ENCODE results near the gene SKA2.
"Not testable (repeated sequence)": the region's sequence is repeated elsewhere in the genome, so short reads cannot be mapped to it uniquely, and the experiment has no call there.

SKA2 gene

GRCh38 chr17:59154721-59155438 is at the start of gene SKA2:
SKA2 (minus strand) TSS chr17:59155186; CDS start chr17:59155163, 23 bp downstream.
- peak; percentile 100 for DNase-seq (ENCODE audit: low read depth, low spot score)

GRCh38 chr17:59202320-59202719 is 47.3 kb upstream of the SKA2 start:
- DNase-seq (ENCODE audit: low read depth, low spot score): no peak

GRCh38 chr17:59199398-59199797 is 44.4 kb upstream of the SKA2 start:
- no peak for DNase-seq (ENCODE audit: low read depth, low spot score)

GRCh38 chr17:59193336-59193862 is 38.4 kb upstream of the SKA2 start:
- no peak for DNase-seq (ENCODE audit: low read depth, low spot score)

GRCh38 chr17:59190806-59191205 is 35.8 kb upstream of the SKA2 start:
- DNase-seq (ENCODE audit: low read depth, low spot score): no peak

GRCh38 chr17:59186850-59187249 is 31.9 kb upstream of the SKA2 start:
- DNase-seq (ENCODE audit: low read depth, low spot score): no peak

GRCh38 chr17:59185997-59186396 is 31.0 kb upstream of the SKA2 start:
- DNase-seq (ENCODE audit: low read depth, low spot score): no peak

- no peak for DNase-seq (ENCODE audit: low read depth, low spot score)
Measured at GRCh38 chr17:59181481-59181880, 26.5 kb upstream of the SKA2 start.

- DNase-seq (ENCODE audit: low read depth, low spot score): no peak
Measured at GRCh38 chr17:59180626-59181025, 25.6 kb upstream of the SKA2 start.

- DNase-seq (ENCODE audit: low read depth, low spot score): not testable (repeated sequence)
Measured at GRCh38 chr17:59179601-59180000, 24.6 kb upstream of the SKA2 start.

GRCh38 chr17:59178266-59178985 is 23.4 kb upstream of the SKA2 start:
- no peak for DNase-seq (ENCODE audit: low read depth, low spot score)

GRCh38 chr17:59175076-59175475 is 20.1 kb upstream of the SKA2 start:
- DNase-seq (ENCODE audit: low read depth, low spot score): no peak

- no peak for DNase-seq (ENCODE audit: low read depth, low spot score)
Measured at GRCh38 chr17:59174671-59175070, 19.7 kb upstream of the SKA2 start.

- no peak for DNase-seq (ENCODE audit: low read depth, low spot score)
Measured at GRCh38 chr17:59172436-59173004, 17.5 kb upstream of the SKA2 start.

GRCh38 chr17:59167571-59168001 is 12.6 kb upstream of the SKA2 start:
- DNase-seq (ENCODE audit: low read depth, low spot score): no peak

- DNase-seq (ENCODE audit: low read depth, low spot score): no peak
Measured at GRCh38 chr17:59165933-59166342, 11.0 kb upstream of the SKA2 start.

GRCh38 chr17:59161477-59161876 is 6.5 kb upstream of the SKA2 start:
- DNase-seq (ENCODE audit: low read depth, low spot score): no peak

- DNase-seq (ENCODE audit: low read depth, low spot score): no peak
Measured at GRCh38 chr17:59160157-59161025, 5.4 kb upstream of the SKA2 start.

GRCh38 chr17:59155439-59156177 is 622 bp upstream of the SKA2 start, which contains the start of gene PRR11:
PRR11 (plus strand) TSS chr17:59155746; CDS start chr17:59169753, 14,007 bp downstream.
- DNase-seq (ENCODE audit: low read depth, low spot score): no peak

- DNase-seq (ENCODE audit: low read depth, low spot score): no peak
Measured at GRCh38 chr17:59154292-59154720, 680 bp downstream of the SKA2 start.

- DNase-seq (ENCODE audit: low read depth, low spot score): no peak
Measured at GRCh38 chr17:59152925-59153324, 2.1 kb downstream of the SKA2 start.

Measured in brain pericyte (primary cell).